Fibroblast of upper back skin (primary cell): Measurements from ENCODE around the gene LEKR1.
A peak's percentile ranks its signal among the peaks of the same experiment; 100 is the strongest.
"Not testable (repeated sequence)": the region's sequence is repeated elsewhere in the genome, so short reads cannot be mapped to it uniquely, and the experiment has no call there.

ENCODE experiments used
- DNase-seq: peaks from one replicate; pipeline ENCODE4 v3.0.0-alpha.2; 2013

Gene LEKR1

GRCh38 chr3:156826144-156826895 is at the start of gene LEKR1:
LEKR1 (plus strand) TSS chr3:156826353; CDS start chr3:156829330, 2,977 bp downstream.
- peak; percentile 86 for DNase-seq

- DNase-seq, result no peak
Observed at GRCh38 chr3:156776871-156777270, 49.3 kb upstream of the LEKR1 start.

- no peak for DNase-seq
Observed at GRCh38 chr3:156781310-156782230, 44.6 kb upstream of the LEKR1 start.

- no peak for DNase-seq
Observed at GRCh38 chr3:156782319-156782718, 43.8 kb upstream of the LEKR1 start.

- no peak for DNase-seq
Observed at GRCh38 chr3:156782921-156783320, 43.2 kb upstream of the LEKR1 start.

- no peak for DNase-seq
Observed at GRCh38 chr3:156787001-156787400, 39.2 kb upstream of the LEKR1 start.

GRCh38 chr3:156787926-156788663 is 38.1 kb upstream of the LEKR1 start:
- DNase-seq, result peak; percentile 97

GRCh38 chr3:156788846-156789245 is 37.3 kb upstream of the LEKR1 start:
- DNase-seq, result peak; percentile 27

- DNase-seq, result peak; percentile 75
Observed at GRCh38 chr3:156790156-156790555, 36.0 kb upstream of the LEKR1 start.

- no peak for DNase-seq
Observed at GRCh38 chr3:156792114-156792513, 34.0 kb upstream of the LEKR1 start.

GRCh38 chr3:156792536-156792935 is 33.6 kb upstream of the LEKR1 start:
- DNase-seq, result no peak

GRCh38 chr3:156792945-156793344 is 33.2 kb upstream of the LEKR1 start:
- peak; percentile 33 for DNase-seq

GRCh38 chr3:156793400-156793799 is 32.8 kb upstream of the LEKR1 start:
- no peak for DNase-seq

- DNase-seq, result no peak
Observed at GRCh38 chr3:156793851-156794250, 32.3 kb upstream of the LEKR1 start.

- peak; percentile 34 for DNase-seq
Observed at GRCh38 chr3:156795890-156796481, 30.2 kb upstream of the LEKR1 start.

- DNase-seq, result no peak
Observed at GRCh38 chr3:156797368-156797767, 28.8 kb upstream of the LEKR1 start.

GRCh38 chr3:156800287-156800686 is 25.9 kb upstream of the LEKR1 start:
- DNase-seq, result not testable (repeated sequence)

- no peak for DNase-seq
Observed at GRCh38 chr3:156801746-156802145, 24.4 kb upstream of the LEKR1 start.

GRCh38 chr3:156802821-156803606 is 23.1 kb upstream of the LEKR1 start:
- no peak for DNase-seq

- no peak for DNase-seq
Observed at GRCh38 chr3:156803952-156804741, 22.0 kb upstream of the LEKR1 start.

GRCh38 chr3:156806698-156807097 is 19.5 kb upstream of the LEKR1 start:
- no peak for DNase-seq
